ENCODE measurements around the gene ZNF451. TPM values are rescaled to one million over a fixed set of nuclear protein-coding genes. Genes with fewer than 3 reads are reported as not detected.

The ZNF451 gene
- total and polyA plus RNA-seq, 4 donors = 5.5 to 108 (median 33.8) TPM

- TF ChIP-seq CTCF (IDR thresholded peaks at IDR 0.05; ENCODE audit: low read depth, low read length, missing input control) (no peak), FOXA1 (IDR thresholded peaks at IDR 0.05) (no peak), MAX (IDR thresholded peaks at IDR 0.05) (no peak), SP1 (IDR thresholded peaks at IDR 0.05) (no peak), HNF4G (IDR thresholded peaks at IDR 0.05) (no peak), NR2F2 (IDR thresholded peaks at IDR 0.05) (no peak), RAD21 (IDR thresholded peaks at IDR 0.05) (no peak), JUND (IDR thresholded peaks at IDR 0.05) (no peak), ATF3 (IDR thresholded peaks at IDR 0.05) (no peak), HNF4A (conservative IDR thresholded peaks at IDR 0.05) (no peak), YY1 (IDR thresholded peaks at IDR 0.05) (no peak)
- Histone ChIP-seq H3K9me3 (ENCODE audit: control insufficient read depth in 4 of 4, low read length in 3 of 4) (no peaks in the 10 kb centered on the region), H3K27ac (ENCODE audit: low read depth in 1 of 2, low read length in 2 of 2) (no peak overlapping the region), H3K27me3 (ENCODE audit: control insufficient read depth in 4 of 4, insufficient read depth in 4 of 4, low read length in 3 of 4) (no peaks in the 10 kb centered on the region), H3K4me1 (ENCODE audit: control insufficient read depth in 4 of 4, insufficient read depth in 4 of 4, low read length in 3 of 4) (peaks cover 0 to 13% (median 9%) of the 10 kb centered on the region in 4 donors), H3K4me3 (ENCODE audit: low read depth in 1 of 3, low read length in 3 of 3) (no peak overlapping the region), H3K9ac (ENCODE audit: low read depth in 1 of 2, low read length in 2 of 2) (no peak overlapping the region), H3K36me3 (ENCODE audit: control insufficient read depth in 4 of 4, insufficient read depth in 3 of 4, low read depth in 1 of 4, low read length in 3 of 4) (peaks cover 2 to 15% (median 7%) of the 10 kb centered on the region in 4 donors)
- DNase-seq (ENCODE audit: low spot score) = no peak
- 92% methylated on average over 1 of the region's 1 CpG for WGBS
These were observed 4.7 kb downstream of the ZNF451 start for GRCh38 chr6:57094689-57095088.

DNA sequence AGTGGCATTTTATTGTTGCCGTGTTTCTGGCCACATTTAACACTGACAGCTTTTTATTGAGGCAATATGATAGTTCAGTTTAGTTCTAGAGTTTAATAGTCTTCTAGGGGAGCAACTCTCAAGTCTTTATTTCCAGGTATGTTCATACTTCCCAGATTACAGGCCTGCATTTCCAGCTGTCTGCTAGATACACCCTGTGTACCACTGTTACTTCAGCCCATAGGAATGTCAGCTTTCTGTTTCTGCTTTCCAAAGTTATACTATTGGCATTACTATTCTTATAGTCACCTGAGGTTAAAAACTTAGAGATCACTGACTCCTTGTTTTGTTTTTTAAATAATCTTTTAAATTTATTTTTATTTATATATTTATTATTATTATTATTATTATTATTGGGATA lies 7.6 kb downstream of the ZNF451 start:
- Histone ChIP-seq H3K36me3 (ENCODE audit: control insufficient read depth in 4 of 4, insufficient read depth in 3 of 4, low read depth in 1 of 4, low read length in 3 of 4) (peaks cover 9 to 35% (median 28%) of the 10 kb centered on the region in 4 donors), H3K9me3 (ENCODE audit: control insufficient read depth in 4 of 4, low read length in 3 of 4) (no peaks in the 10 kb centered on the region), H3K4me3 (ENCODE audit: low read depth in 1 of 3, low read length in 3 of 3) (no peak overlapping the region), H3K27me3 (ENCODE audit: control insufficient read depth in 4 of 4, insufficient read depth in 4 of 4, low read length in 3 of 4) (no peaks in the 10 kb centered on the region), H3K4me1 (ENCODE audit: control insufficient read depth in 4 of 4, insufficient read depth in 4 of 4, low read length in 3 of 4) (peaks cover 0 to 4% (median 1%) of the 10 kb centered on the region in 4 donors), H3K27ac (ENCODE audit: low read depth in 1 of 2, low read length in 2 of 2) (no peak overlapping the region), H3K9ac (ENCODE audit: low read depth in 1 of 2, low read length in 2 of 2) (no peak overlapping the region)
- TF ChIP-seq SP1 (IDR thresholded peaks at IDR 0.05) = no peak
- TF ChIP-seq, protein P1, sequence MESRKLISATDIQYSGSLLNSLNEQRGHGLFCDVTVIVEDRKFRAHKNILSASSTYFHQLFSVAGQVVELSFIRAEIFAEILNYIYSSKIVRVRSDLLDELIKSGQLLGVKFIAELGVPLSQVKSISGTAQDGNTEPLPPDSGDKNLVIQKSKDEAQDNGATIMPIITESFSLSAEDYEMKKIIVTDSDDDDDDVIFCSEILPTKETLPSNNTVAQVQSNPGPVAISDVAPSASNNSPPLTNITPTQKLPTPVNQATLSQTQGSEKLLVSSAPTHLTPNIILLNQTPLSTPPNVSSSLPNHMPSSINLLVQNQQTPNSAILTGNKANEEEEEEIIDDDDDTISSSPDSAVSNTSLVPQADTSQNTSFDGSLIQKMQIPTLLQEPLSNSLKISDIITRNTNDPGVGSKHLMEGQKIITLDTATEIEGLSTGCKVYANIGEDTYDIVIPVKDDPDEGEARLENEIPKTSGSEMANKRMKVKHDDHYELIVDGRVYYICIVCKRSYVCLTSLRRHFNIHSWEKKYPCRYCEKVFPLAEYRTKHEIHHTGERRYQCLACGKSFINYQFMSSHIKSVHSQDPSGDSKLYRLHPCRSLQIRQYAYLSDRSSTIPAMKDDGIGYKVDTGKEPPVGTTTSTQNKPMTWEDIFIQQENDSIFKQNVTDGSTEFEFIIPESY (IDR thresholded peaks at IDR 0.05) = no peak
- TF ChIP-seq, protein P2, sequence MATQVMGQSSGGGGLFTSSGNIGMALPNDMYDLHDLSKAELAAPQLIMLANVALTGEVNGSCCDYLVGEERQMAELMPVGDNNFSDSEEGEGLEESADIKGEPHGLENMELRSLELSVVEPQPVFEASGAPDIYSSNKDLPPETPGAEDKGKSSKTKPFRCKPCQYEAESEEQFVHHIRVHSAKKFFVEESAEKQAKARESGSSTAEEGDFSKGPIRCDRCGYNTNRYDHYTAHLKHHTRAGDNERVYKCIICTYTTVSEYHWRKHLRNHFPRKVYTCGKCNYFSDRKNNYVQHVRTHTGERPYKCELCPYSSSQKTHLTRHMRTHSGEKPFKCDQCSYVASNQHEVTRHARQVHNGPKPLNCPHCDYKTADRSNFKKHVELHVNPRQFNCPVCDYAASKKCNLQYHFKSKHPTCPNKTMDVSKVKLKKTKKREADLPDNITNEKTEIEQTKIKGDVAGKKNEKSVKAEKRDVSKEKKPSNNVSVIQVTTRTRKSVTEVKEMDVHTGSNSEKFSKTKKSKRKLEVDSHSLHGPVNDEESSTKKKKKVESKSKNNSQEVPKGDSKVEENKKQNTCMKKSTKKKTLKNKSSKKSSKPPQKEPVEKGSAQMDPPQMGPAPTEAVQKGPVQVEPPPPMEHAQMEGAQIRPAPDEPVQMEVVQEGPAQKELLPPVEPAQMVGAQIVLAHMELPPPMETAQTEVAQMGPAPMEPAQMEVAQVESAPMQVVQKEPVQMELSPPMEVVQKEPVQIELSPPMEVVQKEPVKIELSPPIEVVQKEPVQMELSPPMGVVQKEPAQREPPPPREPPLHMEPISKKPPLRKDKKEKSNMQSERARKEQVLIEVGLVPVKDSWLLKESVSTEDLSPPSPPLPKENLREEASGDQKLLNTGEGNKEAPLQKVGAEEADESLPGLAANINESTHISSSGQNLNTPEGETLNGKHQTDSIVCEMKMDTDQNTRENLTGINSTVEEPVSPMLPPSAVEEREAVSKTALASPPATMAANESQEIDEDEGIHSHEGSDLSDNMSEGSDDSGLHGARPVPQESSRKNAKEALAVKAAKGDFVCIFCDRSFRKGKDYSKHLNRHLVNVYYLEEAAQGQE (IDR thresholded peaks at IDR 0.05) = no peak
- no peak for TF ChIP-seq YY1 (IDR thresholded peaks at IDR 0.05)
- TF ChIP-seq JUND (IDR thresholded peaks at IDR 0.05) = no peak
- TF ChIP-seq TAF1 (conservative IDR thresholded peaks at IDR 0.05) = no peak
- no peak for TF ChIP-seq NR2F2 (IDR thresholded peaks at IDR 0.05)
- no peak for TF ChIP-seq EGR1 (IDR thresholded peaks at IDR 0.05; ENCODE audit: low read depth in 2 of 2)
- no peak for TF ChIP-seq CTCF (IDR thresholded peaks at IDR 0.05; ENCODE audit: low read depth, low read length, missing input control)
- TF ChIP-seq FOXA1 (IDR thresholded peaks at IDR 0.05) = no peak
- no peak for TF ChIP-seq GABPA (IDR thresholded peaks at IDR 0.05 in 1 of 2, conservative IDR thresholded peaks at IDR 0.05 in 1 of 2)
- no peak for TF ChIP-seq MAX (IDR thresholded peaks at IDR 0.05)
- no peak for TF ChIP-seq HNF4A (conservative IDR thresholded peaks at IDR 0.05)
- no peak for TF ChIP-seq RAD21 (IDR thresholded peaks at IDR 0.05)
- no peak for TF ChIP-seq RXRA (IDR thresholded peaks at IDR 0.05)
- no peak for TF ChIP-seq HNF4G (IDR thresholded peaks at IDR 0.05)
- no peak for DNase-seq (ENCODE audit: low spot score)
- 93% methylated on average over 1 of the region's 1 CpG for WGBS
